GM12891 (cell line): ENCODE measurements around the gene ERGIC1.

Experiments
- POLR2A ChIP-seq: IDR thresholded peaks from 2 replicates; pipeline ENCODE4 v1.6.1; 2011; ENCODE audit warnings: low read depth, low read length, control low read depth
- POLR2AphosphoS5 ChIP-seq: IDR thresholded peaks from 2 replicates; pipeline ENCODE4 v1.6.1; 2011; ENCODE audit warnings: low read depth, low read length, control low read depth
- POU2F2 ChIP-seq: IDR thresholded peaks from 2 replicates; pipeline ENCODE4 v1.6.1; 2011; ENCODE audit warnings: low read depth, mild to moderate bottlenecking, control low read depth, low read length, moderate library complexity

GRCh38 chr5:172785429-172786088 is 48.5 kb upstream of the ERGIC1 start:
- TF ChIP-seq POLR2AphosphoS5 (no peak), POU2F2 (no peak), POLR2A (no peak)
